Tibial nerve (tissue), 4 donors: Measurements from ENCODE around the gene SKI. TPM values are rescaled to one million over a fixed set of nuclear protein-coding genes. Genes with fewer than 3 reads are reported as not detected.
A peak's percentile ranks its signal among the peaks of the same experiment; 100 is the strongest.

Source experiments
- DNase-seq, 2 donors: peaks; one replicate each; pipeline ENCODE4 v3.0.0-alpha.2; 2019; ENCODE audit warnings: low spot score in 2 of 2
- H3K27ac ChIP-seq, 4 donors: fragments of 200-600 bp; sonication (generic) in 3 of 4; one replicate each; pipeline ENCODE4 v1.5.1; 2017 to 2019; ENCODE audit warnings: mild to moderate bottlenecking in 1 of 4
- H3K27me3 ChIP-seq, 2 donors: fragments of 200-600 bp; sonication (generic) in 1 of 2; one replicate each; pipeline versions ENCODE4 v1.5.1 to v1.6.0; 2017 to 2019
- H3K36me3 ChIP-seq, 3 donors: fragments of 200-600 bp; sonication (generic); one replicate each; pipeline ENCODE4 v1.5.1; 2018 to 2019
- H3K4me1 ChIP-seq, 4 donors: fragments of 200-600 bp; sonication (generic) in 3 of 4; one replicate each; pipeline ENCODE4 v1.5.1; 2017 to 2019
- H3K4me3 ChIP-seq, 4 donors: fragments of 200-600 bp; sonication (generic) in 3 of 4; one replicate each; pipeline ENCODE4 v1.5.1; 2017 to 2019; ENCODE audit warnings: mild to moderate bottlenecking in 1 of 4, moderate library complexity in 1 of 4
- H3K9me3 ChIP-seq, 4 donors: fragments of 200-600 bp; sonication (generic) in 3 of 4; one replicate each; pipeline ENCODE4 v1.5.1; 2017 to 2019
- EP300 ChIP-seq, 2 donors: sonication (generic); formaldehyde crosslinking; IDR thresholded peaks; one replicate each; pipeline ENCODE4 v1.6.1; 2017; ENCODE audit warnings: antibody characterized with exemption in 2 of 2, mild to moderate bottlenecking in 1 of 2
- POLR2A ChIP-seq, 2 donors: fragments of 450-650 bp; IDR thresholded peaks; one replicate each; pipeline ENCODE4 v1.6.1; 2017; ENCODE audit warnings: antibody characterized with exemption in 2 of 2, mild to moderate bottlenecking in 2 of 2, moderate library complexity in 2 of 2
- WGBS, 2 donors: methylation state at CpG; one replicate each; pipeline ENCODE4 v1.1.5; 2018; 5-methylcytosine and 5-hydroxymethylcytosine counted together
- total RNA-seq, 4 donors: library from RNA; depleted of rRNA; stranded (reverse); fragments of >200 nt; gene quantifications; one replicate each; pipeline ENCODE4 v1.1.0, GENCODE V29; 2016
- TF ChIP-seq, protein P1 (sequence below), 5 experiments: fragments of 200-600 bp in 3 of 5; fragments of 450-650 bp in 2 of 5; sonication (generic) in 3 of 5; IDR thresholded peaks; one replicate each; pipeline ENCODE4 v1.5.1; 2016 to 2019; ENCODE audit warnings: antibody characterized with exemption in 5 of 5, mild to moderate bottlenecking in 3 of 5, moderate library complexity in 2 of 5

SKI gene
- total RNA-seq, 4 donors from 2014 or later: 62.8 to 100 (median 72.2) TPM

DNA sequence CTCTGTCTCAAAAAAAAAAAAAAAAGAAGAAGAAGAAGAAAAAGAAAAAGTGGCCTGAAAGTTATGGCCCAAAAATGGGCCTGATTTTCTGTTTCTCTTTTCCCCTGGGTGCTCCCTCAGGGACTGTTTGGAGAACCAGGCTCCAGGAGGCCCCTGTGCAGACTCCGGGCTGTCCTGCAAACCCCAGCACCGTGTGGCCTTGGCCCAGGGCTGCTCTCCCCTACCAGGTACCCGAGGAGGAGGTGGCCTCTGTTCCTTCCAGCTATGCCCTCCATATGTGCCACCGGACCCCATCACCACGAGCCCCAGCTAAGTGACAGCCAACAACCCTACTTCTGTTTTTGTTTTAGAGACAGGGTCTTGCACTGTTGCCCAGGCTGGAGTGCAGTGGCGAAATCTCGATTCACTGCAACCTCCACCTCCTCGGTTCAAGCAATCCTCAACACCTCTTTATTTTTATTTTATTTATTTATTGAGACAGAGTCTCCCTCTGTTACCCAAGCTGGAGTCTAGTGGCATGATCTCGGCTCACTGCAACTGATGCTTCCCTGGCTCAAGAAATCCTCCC lies 26.0 kb upstream of the SKI start:
- Histone ChIP-seq H3K27me3 (no peaks in the 10 kb centered on the region), H3K9me3 (no peaks in the 10 kb centered on the region), H3K4me3 (no peak overlapping the region), H3K27ac (no peak overlapping the region), H3K36me3 (no peaks in the 10 kb centered on the region), H3K4me1 (peaks cover 2 to 61% (median 37%) of the 10 kb centered on the region in 4 donors)
- no peak for DNase-seq
- TF ChIP-seq, protein P1, sequence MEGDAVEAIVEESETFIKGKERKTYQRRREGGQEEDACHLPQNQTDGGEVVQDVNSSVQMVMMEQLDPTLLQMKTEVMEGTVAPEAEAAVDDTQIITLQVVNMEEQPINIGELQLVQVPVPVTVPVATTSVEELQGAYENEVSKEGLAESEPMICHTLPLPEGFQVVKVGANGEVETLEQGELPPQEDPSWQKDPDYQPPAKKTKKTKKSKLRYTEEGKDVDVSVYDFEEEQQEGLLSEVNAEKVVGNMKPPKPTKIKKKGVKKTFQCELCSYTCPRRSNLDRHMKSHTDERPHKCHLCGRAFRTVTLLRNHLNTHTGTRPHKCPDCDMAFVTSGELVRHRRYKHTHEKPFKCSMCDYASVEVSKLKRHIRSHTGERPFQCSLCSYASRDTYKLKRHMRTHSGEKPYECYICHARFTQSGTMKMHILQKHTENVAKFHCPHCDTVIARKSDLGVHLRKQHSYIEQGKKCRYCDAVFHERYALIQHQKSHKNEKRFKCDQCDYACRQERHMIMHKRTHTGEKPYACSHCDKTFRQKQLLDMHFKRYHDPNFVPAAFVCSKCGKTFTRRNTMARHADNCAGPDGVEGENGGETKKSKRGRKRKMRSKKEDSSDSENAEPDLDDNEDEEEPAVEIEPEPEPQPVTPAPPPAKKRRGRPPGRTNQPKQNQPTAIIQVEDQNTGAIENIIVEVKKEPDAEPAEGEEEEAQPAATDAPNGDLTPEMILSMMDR (IDR thresholded peaks at IDR 0.05): no peak
- TF ChIP-seq POLR2A (IDR thresholded peaks at IDR 0.05) (no peak), EP300 (IDR thresholded peaks at IDR 0.05) (no peak)
- WGBS, 2 donors: 83 to 91% methylated on average over 9 of the region's 9 CpGs

DNA sequence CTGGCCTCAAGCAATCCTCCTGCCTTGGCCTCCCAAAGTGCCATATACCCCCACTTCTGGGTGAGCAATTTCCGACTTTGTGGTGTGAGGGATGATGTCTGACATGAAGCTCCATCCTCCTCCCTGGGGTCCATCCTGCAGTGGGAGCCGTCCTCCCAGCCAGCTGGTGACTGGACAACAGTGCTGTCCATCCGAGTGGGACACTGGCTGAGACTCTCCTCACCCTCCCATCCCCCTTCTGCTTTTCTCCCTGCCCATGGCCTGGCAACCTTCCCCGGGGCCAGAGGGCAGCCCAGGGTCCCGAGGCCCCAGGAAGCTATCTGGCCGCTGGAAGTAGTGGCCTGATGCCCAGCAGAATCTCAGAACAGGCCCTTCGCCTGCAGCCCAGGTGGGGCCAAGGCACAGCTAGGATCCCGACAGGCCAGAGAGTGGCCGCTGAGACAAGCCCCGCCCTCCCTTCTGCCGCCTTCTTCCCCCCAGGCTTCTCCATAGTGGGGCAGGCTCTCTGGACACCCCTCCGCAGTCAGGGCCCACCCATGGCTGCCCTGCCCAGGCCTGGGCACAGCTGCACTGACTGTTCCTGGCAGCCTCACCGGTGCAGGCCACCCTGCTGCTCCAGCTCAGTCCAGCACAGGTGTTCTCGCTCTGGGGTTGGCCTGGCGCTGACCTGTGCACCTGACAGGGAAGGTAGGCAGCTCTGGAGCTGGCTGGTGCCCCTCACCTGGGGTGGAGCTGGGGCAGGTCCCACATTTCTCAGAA lies 25.1 kb upstream of the SKI start:
- H3K36me3 ChIP-seq: no peaks in the 10 kb centered on the region
- H3K9me3 ChIP-seq: no peaks in the 10 kb centered on the region
- H3K27ac ChIP-seq: peak overlapping the region in 1 of 4 donors; percentile 89
- no peaks in the 10 kb centered on the region for H3K27me3 ChIP-seq
- 80 to 87% methylated on average over 14 to 15 of the region's 15 CpGs for WGBS, 2 donors
- H3K4me1 ChIP-seq: peaks cover 2 to 70% (median 45%) of the 10 kb centered on the region in 4 donors
- no peak for DNase-seq
- no peak overlapping the region for H3K4me3 ChIP-seq
- TF ChIP-seq EP300 (IDR thresholded peaks at IDR 0.05): no peak
- TF ChIP-seq, protein P1 (IDR thresholded peaks at IDR 0.05): no peak
- no peak for TF ChIP-seq POLR2A (IDR thresholded peaks at IDR 0.05)

DNA sequence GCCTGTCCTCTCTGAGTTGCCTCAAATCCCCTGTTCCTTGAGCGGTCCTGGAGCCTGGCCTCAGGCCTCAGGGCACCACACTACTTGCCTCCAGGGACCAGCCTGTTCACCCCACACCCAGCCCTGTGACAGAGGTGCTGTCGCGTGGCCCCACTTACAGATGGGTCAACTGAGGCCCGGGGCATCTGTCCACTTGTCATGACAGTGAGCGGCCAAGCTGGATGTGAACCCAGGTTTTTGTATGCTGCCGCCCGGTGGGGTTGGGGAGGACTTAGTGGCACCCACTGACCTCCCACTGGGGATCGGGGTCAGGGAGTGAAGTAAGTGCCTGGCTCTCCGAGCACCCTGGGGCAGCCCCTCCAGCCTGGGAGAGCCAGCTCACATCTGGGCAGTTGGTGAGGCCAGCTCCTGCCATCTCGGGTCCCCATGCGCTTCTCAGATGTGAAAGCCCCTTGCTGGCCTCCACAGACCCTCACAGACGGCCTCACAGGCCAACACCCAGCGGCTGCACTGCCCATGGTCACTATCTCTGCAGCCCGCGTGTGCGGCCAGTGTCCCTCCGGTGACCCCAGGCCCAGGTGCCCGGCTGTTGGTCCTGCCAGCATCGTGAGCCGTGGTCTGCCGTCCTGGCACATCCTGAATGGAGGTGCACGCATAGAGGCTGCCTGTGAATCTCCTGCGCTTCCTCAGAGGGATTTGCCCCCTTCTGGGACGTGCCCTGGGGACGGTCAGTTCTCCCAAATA lies 24.3 kb upstream of the SKI start:
- no peak for DNase-seq
- H3K36me3 ChIP-seq: no peaks in the 10 kb centered on the region
- no peaks in the 10 kb centered on the region for H3K27me3 ChIP-seq
- peak overlapping the region; percentile 39 to 57 (median 44) for H3K4me3 ChIP-seq
- peaks cover 2 to 71% (median 49%) of the 10 kb centered on the region in 4 donors for H3K4me1 ChIP-seq
- WGBS, 2 donors: 50 to 59% methylated on average over 17 to 21 of the region's 25 CpGs
- peak overlapping the region; percentile 79 to 89 (median 84) for H3K27ac ChIP-seq
- no peaks in the 10 kb centered on the region for H3K9me3 ChIP-seq
- no peak for TF ChIP-seq EP300 (IDR thresholded peaks at IDR 0.05)
- TF ChIP-seq POLR2A (IDR thresholded peaks at IDR 0.05): no peak
- TF ChIP-seq, protein P1 (IDR thresholded peaks at IDR 0.05): no peak

DNA sequence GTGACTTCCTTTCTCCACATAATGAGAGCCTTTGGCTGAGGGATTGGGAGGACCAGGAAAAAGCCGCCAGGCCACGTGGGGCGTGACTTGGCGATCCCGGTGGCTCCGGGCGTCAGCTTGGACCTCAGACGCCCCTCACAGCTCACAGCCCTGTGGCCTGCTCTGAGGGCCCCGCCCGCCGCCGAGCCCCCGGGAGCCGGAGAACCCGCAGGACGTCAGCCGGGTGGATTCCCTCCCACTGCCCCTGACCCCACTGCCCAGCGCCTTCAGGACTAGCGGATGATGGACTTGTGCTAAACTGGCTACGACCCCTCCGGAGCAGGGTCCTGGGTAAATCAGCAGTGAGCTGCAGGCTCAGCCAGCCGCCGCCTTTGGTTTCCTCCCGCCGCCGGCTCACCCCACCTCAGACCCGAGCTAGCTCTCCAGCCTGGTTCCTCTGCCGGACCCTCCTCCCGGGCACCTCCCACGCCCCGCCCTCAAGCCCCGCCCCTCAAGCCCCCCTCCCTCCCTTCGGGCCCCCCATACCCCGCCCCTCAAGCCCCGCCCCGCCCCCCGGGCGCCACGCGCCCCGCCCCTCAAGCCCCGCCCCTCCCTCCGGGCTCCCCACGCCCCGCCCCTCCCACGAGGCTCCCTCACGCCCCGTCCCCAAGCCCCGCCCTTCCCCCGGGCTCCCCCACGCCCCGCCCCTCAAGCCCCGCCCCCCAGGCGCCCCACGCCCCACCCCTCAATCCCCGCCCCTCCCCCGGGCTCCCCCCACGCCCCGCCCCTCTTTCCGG lies 23.5 kb upstream of the SKI start:
- TF ChIP-seq, protein P1 (IDR thresholded peaks at IDR 0.05): no peak
- peak in 1 of 2 donors; percentile 60 for TF ChIP-seq EP300 (IDR thresholded peaks at IDR 0.05)
- peak; percentile 19 to 65 for TF ChIP-seq POLR2A (IDR thresholded peaks at IDR 0.05)
- whole genome bisulfite sequencing, 2 donors: 0 to 4% methylated on average over 14 to 26 of the region's 60 CpGs
- H3K4me1 ChIP-seq: peaks cover 2 to 74% (median 49%) of the 10 kb centered on the region in 4 donors
- H3K36me3 ChIP-seq: no peaks in the 10 kb centered on the region
- peak overlapping the region; percentile 39 to 57 (median 44) for H3K4me3 ChIP-seq
- H3K9me3 ChIP-seq: no peaks in the 10 kb centered on the region
- H3K27me3 ChIP-seq: no peaks in the 10 kb centered on the region
- DNase-seq: peak; percentile 55 to 66
- H3K27ac ChIP-seq: peak overlapping the region; percentile 79 to 89 (median 84)
